GM21576 (cell line): Measurements from ENCODE around the gene RPS6KA2.

Experiments used
- ATAC-seq: cut with Tn5 transposase; IDR thresholded peaks from one replicate; pipeline ENCODE4 v1.9.1; 2021; ENCODE audit warnings: mild to moderate bottlenecking, moderate library complexity; ENCODE audit not compliant: unreplicated experiment

Gene RPS6KA2

GRCh38 chr6:166508726-166509125 is 118.3 kb downstream of the RPS6KA2 start:
- no peak for ATAC-seq

DNA sequence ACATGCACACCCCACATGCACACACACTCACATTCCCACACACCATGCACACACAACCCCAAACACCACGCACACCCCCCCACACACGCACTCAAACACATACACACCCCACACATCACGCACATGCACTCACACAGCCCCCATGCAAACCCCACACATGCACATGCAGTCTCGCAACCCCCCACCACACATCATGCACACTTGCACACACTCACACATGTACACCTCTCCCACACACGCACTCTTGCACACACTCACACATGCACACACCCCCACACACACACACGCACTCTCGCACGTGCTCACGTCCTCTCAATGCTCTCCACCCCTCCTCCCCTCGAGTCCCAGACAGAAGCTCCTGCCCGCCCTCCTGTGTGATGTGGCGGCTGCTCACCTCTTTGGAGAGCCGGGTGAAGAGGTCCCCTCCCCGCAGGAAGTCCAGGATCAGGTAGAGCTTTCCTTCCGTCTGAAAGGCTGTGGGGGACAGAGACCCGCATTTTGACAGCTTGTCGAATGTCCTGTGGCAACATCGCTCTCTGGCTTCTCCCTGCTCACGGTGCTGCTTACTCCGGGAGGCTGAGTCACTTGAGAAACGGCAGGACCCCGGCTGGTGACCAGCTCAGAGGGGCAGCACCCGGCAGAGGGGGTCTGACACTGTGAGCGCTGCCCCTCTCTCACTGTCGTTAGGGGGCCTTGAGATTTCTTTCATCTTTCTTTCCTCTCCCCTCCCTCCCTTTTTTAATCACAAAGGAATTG is 119.1 kb downstream of the RPS6KA2 start:
- ATAC-seq, result no peak

DNA sequence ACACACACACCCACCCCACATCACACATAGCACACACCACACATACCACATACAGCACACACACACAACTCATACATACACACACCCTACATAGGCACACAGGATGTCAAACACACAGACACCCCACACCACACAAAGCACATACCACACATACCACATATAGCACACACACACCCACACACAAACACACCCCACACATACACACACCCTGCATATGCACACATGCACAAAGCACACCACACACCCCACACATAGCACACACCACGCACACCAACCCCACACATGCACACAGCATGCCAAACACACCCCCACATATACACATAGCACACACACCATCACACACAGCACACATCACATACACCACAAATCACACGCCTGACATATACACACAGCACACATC is 119.7 kb downstream of the RPS6KA2 start:
- ATAC-seq, result no peak

GRCh38 chr6:166505133-166505905 is 121.7 kb downstream of the RPS6KA2 start:
- ATAC-seq, result no peak

DNA sequence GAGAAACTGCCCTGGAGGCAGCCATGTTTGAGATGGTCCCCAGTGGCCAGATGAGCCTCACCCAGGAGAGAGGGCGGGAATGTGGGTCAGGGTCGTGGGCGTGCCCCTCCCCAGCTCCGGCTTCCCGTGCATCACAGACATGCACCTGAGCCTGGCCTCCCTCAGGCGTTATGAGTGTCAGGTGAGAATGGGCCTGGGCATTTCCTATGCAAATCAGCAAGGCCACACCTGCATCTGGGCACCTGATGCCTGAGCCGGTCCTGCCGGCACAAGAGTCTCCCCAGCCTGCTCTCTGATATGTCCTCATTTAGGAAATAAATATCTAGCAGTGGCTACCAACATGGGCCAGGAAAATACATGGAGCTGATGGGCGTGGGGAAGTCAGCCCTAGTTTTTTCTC is 123.0 kb downstream of the RPS6KA2 start:
- no peak for ATAC-seq

DNA sequence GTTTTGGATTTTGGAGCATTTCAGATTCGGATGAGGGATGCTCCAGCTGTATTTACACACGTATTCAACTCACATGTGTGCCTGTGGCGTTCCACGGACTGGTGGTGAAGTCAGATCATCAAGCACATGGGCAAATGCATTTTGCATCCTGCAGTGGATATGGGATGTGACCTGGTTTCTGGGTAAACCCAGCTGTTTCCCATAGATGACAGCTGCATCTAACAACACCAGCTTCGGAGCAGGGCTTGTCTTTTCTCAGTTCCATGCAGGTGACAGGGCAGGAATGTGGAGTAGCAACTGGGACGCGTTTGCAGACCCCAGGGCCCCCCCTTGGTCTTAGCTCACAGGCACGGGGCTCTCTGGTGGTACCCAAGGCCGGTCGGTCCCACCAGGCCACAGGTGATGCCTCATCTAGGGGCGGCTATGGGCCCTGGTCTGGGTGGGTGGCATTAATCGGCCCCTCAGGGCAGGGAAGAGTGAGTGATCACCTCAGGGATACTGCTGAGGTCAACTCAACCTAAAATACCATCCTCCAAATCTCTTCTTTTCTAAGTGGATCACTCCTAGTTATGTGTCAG is 123.8 kb downstream of the RPS6KA2 start:
- no peak for ATAC-seq

DNA sequence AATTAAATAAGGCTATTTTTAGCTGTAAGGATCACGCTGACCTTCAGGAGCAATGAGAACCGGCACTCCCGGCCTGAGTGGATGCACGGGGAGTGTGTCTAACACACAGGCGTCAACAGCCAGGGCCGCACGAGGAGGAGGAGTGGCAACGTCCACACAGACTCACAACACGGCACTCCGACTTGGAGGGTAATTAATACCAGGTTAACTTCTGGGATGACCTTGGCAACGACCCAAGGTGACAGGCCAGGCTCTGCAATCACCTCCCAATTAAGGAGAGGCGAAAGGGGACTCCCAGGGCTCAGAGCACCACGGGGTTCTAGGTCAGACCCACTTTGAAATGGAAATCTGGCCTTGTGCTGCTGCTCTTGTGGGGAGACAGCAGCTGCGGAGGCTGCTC is 124.6 kb downstream of the RPS6KA2 start:
- no peak for ATAC-seq

DNA sequence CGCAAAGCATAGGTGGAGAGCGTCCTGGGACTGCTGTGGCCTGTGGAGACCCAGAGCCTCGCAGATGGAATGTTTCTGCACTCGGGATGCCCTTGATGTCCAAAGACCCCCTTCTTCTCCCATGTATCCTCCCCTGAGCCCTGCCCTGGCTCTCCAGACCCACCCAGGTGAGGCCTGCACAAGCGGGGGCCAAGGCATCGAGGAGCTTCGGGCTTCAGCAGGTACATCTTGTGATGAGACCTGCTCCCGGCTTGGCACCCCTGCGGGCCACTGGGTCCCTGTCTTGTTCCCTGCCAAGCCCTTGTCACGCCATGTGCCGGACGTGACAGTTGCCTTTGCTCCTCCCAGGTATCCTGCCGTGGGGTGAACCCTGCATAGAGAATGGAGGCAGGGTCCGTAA is 125.8 kb downstream of the RPS6KA2 start:
- no peak for ATAC-seq

DNA sequence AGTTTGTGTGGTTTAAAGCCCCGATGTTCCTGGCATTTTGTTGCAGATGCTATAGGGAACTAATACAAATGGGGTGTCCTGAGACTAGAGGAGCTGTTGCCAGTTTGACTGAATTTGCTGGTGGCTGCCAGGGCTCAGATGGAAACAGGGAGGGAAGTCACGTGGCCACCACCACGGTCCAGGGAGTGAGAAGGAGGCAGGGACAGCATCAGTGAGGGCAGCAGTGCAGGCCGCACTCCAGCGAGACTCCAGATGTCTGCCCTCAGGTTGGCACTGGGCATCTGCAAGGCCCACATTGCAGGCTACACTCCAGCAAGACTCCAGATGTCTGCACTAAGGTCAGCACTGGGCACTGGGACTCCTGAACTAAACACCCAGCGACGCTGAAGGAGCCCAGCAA is 126.8 kb downstream of the RPS6KA2 start:
- peak; percentile 9 for ATAC-seq

- peak; percentile 59 for ATAC-seq
Observed at GRCh38 chr6:166499350-166500163, 127.5 kb downstream of the RPS6KA2 start.

- ATAC-seq, result no peak
Observed at GRCh38 chr6:166498661-166499349, 128.2 kb downstream of the RPS6KA2 start.

- no peak for ATAC-seq
Observed at GRCh38 chr6:166498228-166498627, 128.8 kb downstream of the RPS6KA2 start.

- ATAC-seq, result no peak
Observed at GRCh38 chr6:166497087-166497899, 129.8 kb downstream of the RPS6KA2 start.

GRCh38 chr6:166496460-166496859 is 130.6 kb downstream of the RPS6KA2 start:
- no peak for ATAC-seq

DNA sequence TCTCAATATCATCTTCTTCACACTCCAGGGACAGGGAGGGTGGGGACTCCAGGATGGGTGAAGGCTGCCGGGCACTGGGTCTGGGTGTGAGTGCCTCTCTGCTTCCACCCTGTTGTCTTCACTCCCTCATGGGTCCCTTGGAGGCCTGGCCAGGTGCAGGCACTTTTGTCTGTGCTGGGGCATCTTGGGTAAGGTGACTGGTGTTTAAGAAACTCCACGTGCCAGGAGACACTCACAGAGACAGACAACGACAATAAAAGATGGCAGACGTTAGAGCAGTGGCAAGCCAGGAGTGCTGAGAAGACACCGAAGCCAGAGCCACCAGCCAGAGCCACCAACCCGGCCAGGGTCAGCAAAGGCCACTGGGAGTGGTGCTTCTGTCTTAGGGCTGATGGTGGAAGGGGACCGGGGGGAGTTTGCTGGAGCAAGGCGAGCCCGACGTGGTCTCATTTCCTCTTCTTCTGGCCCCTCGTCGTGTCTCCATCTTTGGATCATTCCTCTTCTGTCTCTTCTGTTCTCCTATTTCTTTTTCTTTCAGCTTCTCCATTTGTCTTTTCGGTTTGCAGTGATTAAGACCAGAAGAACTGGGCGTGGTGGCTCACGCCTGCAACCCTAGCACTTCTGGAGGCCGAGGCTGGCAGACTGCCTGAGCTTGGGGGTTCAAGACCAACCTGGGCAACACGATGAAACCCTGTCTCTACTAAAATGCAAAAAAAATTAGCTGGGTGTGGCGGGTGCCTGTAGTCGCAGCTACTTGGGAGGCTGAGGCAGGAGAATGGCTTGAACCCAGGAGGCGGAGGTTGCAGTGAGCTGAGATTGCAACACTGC is 131.3 kb downstream of the RPS6KA2 start:
- no peak for ATAC-seq

DNA sequence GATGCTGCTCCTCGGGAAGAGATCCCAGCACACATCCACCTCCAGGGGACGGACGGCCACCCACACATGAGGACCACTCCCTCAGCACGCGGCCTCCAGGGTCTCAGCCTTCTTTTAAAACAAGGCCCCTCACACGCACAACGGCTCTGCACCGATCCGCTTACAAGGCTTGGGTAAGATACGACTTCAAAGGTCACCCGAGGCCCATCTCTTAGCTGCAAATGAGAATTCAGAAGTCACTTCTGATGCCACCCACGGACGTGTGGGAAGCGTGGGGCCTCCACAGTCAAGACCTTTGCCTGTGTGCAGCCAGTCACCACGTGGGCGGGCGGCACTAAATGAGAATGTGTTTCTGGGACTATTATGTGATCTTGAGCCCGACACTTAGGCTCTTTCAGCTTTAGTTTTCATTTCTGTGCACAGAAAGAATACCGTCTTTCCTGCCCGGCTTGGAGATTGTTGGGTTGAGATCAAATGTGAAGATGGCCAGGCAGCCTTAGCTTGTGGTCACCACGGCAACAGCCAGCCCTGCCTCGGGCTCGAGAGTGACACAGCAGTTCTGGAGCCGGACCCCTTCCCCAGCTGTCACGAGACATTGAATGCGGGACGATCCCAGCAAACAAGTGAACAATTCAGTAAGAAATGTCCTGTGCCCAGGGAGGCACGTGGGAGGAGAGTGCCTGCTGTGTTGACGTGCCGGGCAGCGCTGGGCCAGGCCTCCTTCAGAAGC is 132.1 kb downstream of the RPS6KA2 start:
- no peak for ATAC-seq

DNA sequence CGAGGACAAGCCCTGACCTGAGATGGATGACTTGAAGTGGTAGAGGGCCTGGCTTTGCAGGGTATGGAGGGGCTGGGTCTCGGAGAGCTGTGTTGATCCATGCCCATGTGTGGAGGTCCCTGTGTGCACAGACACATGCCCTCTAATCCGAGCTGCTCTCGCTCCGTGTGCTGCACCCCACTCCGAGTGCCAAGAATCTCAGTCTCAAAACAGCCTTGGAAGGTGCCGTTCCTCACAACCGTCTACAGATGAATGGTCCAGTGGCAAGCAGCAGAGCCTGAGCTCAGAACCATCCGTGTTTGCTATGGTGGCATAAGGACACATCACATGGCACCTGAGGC is 133.0 kb downstream of the RPS6KA2 start:
- no peak for ATAC-seq

DNA sequence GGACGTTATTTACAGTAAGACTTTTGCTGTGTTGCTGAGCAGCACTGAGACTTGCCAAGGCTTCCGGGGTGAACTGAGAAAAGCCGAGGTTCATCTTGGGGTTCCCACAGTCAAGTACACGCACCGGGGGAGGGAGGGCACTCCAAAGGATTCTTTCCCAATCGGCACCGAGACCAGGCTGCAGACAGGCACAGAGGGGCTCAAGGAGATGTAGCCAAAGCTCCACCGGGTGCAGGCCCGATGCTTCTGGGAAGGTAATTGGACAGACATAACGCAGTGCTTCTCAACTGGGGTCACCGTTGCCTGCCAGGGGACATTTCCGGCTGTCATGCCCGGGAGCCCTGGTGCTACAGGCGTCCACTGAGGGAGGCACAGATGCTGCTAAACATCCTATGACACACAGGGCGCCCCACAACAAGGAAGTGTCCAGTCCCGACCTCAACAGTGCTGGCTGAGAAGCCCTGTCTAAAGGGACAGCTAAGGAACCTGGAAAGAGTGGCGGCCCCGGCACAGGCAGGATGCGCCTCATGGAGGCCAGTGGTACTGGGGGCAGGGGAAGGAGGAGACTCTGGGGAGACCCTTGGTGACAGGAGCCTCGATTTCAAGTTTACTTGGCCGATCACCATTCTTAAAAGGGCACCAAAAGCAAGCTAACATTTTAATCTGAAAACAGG is 133.5 kb downstream of the RPS6KA2 start:
- ATAC-seq, result no peak
